ENCODE data around the gene OLIG2.

Gene OLIG2

GRCh38 chr21:33069243-33069642, 43.5 kb downstream of the OLIG2 start:
- no peak for DNase-seq

- no peak for DNase-seq
These were observed 43.9 kb downstream of the OLIG2 start for GRCh38 chr21:33069645-33069993.

- DNase-seq: peak; percentile 44
These were observed 44.4 kb downstream of the OLIG2 start, which contains the start of gene OLIG1 for GRCh38 chr21:33069994-33070743. OLIG1 (plus strand) TSS chr21:33070141; CDS start chr21:33070247, 106 bp downstream.

GRCh38 chr21:33070744-33070997, 44.9 kb downstream of the OLIG2 start:
- DNase-seq: no peak

- DNase-seq: no peak
These were observed 45.4 kb downstream of the OLIG2 start for GRCh38 chr21:33070998-33071769.

- DNase-seq: no peak
These were observed 46.1 kb downstream of the OLIG2 start for GRCh38 chr21:33071770-33072306.

- DNase-seq: no peak
These were observed 47.9 kb downstream of the OLIG2 start for GRCh38 chr21:33073636-33074035.

GRCh38 chr21:33075128-33075527, 49.4 kb downstream of the OLIG2 start:
- DNase-seq: no peak

- DNase-seq: no peak
These were observed 50.0 kb downstream of the OLIG2 start for GRCh38 chr21:33075596-33076195.

- DNase-seq: no peak
These were observed 51.0 kb downstream of the OLIG2 start for GRCh38 chr21:33076600-33077329.
